ENCODE data around the gene AKAP9.
"Not testable (repeated sequence)": the region's sequence is repeated elsewhere in the genome, so short reads cannot be mapped to it uniquely, and the experiment has no call there.

AKAP9 gene

DNA sequence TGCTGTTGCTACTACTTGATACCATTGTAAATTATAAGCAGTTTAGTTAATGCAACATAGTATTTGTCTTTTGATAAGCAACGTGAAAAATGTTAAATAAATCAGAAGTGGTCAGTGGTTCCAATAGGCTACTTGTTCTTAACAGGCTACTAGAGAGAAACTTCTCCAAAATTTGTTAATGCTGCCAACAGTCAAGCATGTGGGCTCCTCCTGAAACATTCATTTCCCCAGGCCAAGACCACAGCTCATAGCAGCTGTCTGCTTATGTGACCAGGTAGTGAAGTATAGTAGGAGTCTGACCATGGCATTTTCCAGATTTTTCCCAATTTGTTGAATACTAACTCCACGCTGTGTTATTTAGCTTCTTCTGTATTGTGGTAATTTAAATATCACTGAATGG, 112.7 kb downstream of the AKAP9 start:
- FAIRE-seq (no peak), DNase-seq (ENCODE audit: insufficient read length, low spot score) (no peak)

DNA sequence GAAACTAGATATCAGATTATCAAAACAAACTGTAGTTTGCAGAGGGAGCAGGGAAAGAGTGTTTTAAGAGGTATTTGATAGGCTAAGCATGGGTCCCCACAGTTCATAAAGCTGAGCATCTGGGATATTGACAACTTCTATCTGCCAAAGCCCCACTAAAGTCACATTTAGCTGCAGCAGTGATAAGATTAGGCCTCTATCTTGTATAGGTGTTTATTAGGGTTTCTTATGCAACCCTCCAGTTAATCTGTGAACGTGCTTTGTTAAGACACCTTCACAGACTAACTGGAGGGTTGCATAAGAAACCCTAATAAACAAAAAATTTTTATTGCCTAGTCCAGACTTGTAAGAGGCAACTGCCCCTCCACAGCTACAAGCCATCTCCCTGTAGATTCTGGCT, 115.6 kb downstream of the AKAP9 start:
- FAIRE-seq (no peak), DNase-seq (ENCODE audit: insufficient read length, low spot score) (no peak)

DNA sequence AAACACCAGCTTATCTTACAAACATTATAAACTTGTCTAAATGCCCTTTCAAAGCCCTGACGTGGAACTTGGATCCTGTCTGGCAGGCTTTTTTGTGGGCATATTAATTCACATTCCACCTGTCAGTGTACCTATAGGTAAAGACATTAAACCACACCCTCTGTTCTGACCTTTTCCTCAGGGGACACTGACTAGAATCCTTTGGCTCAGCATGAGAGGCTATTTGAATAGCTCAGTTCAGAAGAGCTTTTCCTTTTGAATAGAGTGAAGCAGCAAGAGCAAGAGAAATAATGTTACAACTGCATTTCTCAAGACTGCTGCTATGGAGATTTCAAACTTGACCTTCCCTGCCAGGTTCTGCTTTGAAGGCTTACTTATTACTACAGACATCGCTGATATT, 116.7 kb downstream of the AKAP9 start:
- DNase-seq (ENCODE audit: insufficient read length, low spot score) (no peak), FAIRE-seq (peak; percentile 80)

DNA sequence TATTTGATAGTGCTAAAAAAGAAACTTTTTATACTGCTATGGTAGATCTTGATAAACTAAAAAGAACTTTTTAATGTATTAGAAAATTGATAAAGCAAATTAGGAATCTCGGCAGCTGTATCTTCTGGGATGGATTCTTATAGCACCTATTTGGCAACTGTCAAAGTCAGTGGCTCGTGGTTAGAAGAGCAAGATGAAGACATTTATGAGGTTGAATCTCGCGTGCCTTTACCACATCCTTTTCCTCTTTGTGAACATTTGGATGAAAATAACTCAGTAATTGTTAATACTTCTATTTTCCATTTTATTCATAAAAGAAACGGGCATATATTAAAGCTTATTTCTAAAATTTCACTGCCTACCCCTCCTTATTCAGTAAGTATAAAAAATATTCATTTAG, 117.4 kb downstream of the AKAP9 start:
- FAIRE-seq (peak; percentile 31), DNase-seq (ENCODE audit: insufficient read length, low spot score) (no peak)

GRCh38 chr7:92058899-92059298, 118.2 kb downstream of the AKAP9 start:
- no peak for DNase-seq (ENCODE audit: insufficient read length, low spot score)
- FAIRE-seq: no peak

- FAIRE-seq (peak; percentile 63), DNase-seq (ENCODE audit: insufficient read length, low spot score) (no peak)
Observed at GRCh38 chr7:92061154-92061553, 120.5 kb downstream of the AKAP9 start.

DNA sequence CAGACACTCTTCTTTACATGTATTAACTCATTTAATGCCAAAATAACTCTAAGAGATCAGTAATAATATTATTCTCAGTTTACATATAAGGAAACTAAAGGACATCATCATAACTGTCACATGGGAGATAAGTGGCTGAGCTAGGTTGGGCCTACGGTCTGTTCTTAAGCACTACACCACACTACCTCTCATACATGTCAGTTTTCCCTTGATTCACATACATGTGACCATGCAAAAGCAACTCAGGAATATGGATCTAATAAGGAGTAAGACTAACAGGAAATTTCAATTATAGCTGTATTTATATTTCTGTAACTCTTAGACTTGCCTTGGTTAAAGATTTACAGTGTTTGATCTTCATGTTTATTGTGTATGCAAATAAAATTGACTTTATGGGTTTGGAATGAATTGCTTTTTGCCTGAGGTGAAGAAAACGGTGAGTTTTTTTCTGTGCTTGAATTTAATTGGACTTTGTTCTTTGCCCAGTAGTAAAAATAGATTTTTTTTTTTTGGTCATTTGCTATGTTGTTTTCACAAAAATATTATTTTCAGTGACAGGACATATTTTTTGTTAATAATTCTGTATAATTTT, 123.9 kb downstream of the AKAP9 start:
- FAIRE-seq: no peak
- DNase-seq (ENCODE audit: insufficient read length, low spot score): no peak

DNA sequence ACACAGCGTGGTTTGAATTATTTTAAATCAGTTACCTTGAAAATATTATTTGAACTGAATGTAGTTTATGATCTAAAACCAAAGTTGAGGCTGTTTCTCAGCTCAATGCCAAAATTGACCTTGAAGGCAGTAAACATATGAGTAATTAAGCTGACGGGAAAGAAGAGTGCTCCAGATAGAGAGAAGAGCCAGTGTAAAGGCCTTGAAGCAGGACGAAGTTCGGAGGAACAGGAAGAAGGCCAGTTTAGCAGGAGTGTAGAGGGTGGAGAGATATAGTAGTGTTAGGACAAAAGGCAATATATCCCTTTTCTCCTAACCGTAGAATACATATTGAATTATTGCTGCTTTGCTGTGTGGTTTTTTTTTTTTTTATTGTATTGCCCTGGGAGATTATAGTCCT, 130.4 kb downstream of the AKAP9 start:
- DNase-seq (ENCODE audit: insufficient read length, low spot score) (no peak), FAIRE-seq (no peak)

- no peak for DNase-seq (ENCODE audit: insufficient read length, low spot score)
Observed at GRCh38 chr7:92072121-92072520, 131.5 kb downstream of the AKAP9 start.

GRCh38 chr7:92072708-92073107, 132.0 kb downstream of the AKAP9 start:
- FAIRE-seq: no peak
- DNase-seq (ENCODE audit: insufficient read length, low spot score): no peak

More at GRCh38 chr7:92072121-92072520, 131.5 kb downstream of the AKAP9 start:
- no peak for FAIRE-seq

DNA sequence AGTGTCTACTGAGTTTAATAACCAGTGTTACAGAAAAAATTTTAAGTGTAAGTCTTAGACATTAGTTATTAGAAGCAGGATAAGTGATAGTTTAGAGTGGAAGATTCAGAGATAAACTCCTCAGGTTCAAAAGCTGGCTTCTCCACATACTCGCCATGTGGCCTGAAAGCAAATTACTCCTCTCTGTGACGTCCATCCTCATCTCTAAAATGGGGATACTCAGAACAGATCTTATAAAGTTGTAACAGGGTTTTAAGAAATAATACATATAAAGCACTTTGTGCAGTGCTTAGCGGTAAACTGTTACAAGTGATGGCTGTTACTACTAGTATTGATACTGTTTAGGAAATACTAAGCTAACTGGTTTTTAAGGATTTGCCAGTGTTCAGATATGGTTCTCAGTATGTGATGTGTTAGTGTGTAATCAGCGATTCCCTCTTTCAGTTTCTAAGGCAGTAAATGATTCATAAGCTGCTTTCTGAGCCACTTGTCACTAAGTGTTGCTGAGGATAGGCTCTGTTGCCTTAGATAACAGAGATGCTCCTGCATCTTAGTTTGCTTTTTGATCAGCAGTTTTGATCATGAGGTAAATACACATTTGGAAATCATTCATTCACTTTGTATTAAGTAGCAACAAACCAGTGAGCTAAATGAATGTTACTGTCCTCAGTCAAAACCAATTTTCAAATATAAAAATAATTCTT, 134.9 kb downstream of the AKAP9 start:
- FAIRE-seq: peak; percentile 68
- no peak for DNase-seq (ENCODE audit: insufficient read length, low spot score)

GRCh38 chr7:92076509-92076908, 135.8 kb downstream of the AKAP9 start:
- DNase-seq (ENCODE audit: insufficient read length, low spot score) (no peak), FAIRE-seq (no peak)

- FAIRE-seq; DNase-seq (ENCODE audit: insufficient read length, low spot score): not testable (repeated sequence)
Observed at GRCh38 chr7:92083922-92084321, 143.3 kb downstream of the AKAP9 start.

GRCh38 chr7:92088266-92088665, 147.6 kb downstream of the AKAP9 start:
- DNase-seq (ENCODE audit: insufficient read length, low spot score) (no peak), FAIRE-seq (no peak)

DNA sequence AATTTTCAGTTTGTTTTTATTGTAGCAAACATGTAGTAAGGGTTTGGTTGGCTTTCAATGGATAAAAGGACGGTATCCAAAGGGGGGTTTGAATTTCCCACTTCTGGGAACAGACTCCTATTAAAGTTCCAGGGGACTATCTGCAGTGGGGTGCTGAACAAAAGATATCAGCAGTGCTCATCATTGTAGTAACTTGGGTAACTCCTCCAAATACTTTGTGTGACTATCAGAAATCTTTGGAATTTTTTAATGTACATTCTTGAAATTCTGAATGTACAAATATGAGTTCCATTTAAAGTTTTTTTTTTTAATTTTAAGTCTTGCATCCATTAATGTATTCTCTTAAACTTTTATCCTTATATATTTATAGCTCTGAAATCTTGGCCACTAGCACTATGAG, 151.5 kb downstream of the AKAP9 start:
- DNase-seq (ENCODE audit: insufficient read length, low spot score): no peak
- no peak for FAIRE-seq

DNA sequence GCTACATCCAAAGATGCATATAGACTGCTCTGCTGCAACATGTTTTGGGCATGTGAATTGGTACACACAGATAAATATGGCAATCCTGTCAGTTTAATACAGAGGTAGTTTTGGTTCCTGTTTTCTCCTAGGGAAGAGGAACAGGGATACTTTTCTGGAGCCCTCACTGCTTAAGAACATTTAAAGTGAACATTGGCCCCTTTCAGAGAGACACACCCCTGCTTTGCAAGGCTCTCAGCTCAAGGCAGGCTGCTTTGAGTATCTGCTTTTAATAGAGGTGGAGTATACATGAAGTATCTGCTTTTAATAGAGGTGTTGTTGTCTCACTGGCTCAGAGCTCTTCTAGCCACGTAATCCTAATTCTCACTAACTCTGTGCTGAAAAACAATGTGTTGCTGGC, 154.7 kb downstream of the AKAP9 start:
- DNase-seq (ENCODE audit: insufficient read length, low spot score): no peak
- no peak for FAIRE-seq

DNA sequence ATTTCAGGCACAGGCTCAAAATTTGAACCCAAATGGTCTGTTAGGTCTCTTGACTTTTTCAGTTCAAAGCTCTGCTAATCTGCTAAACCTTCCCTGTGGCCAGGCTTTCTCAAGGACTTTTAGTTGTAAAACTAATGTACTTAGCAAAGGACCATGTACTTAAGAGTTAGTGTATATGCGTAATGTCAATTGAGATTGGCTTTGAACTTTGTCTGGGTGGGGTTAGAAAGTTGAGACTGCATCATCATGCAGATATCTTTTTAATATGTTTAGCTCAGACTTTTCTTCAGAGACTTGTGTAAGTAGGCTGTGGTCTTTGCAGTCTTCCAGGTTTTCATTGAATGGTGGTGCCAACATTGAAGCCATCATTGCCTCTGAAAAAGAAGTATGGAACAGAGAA, 159.9 kb downstream of the AKAP9 start:
- DNase-seq (ENCODE audit: insufficient read length, low spot score) (no peak), FAIRE-seq (no peak)

- DNase-seq (ENCODE audit: insufficient read length, low spot score); FAIRE-seq: not testable (repeated sequence)
Observed at GRCh38 chr7:92102862-92103261, 162.2 kb downstream of the AKAP9 start.

DNA sequence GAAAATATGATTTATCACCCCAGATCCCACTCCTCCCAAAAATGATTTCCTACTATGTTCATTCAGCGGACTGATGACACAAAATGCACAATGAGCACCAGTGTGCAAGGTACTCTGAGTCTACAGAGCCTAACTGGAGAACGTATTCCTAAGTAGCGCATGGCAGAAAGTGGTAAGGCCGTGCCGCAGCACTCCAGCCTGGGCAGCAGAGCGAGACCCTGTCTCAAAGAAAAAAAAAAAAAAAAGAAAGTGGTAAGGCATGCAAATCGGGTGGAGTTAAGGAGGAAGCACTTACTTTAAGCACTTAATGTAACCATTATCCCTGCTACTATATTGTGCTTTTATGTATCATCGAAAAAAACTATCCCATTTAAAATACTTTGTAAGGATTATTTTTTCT, 168.2 kb downstream of the AKAP9 start:
- FAIRE-seq (no peak), DNase-seq (ENCODE audit: insufficient read length, low spot score) (no peak)

- no peak for FAIRE-seq
- no peak for DNase-seq (ENCODE audit: insufficient read length, low spot score)
Observed at GRCh38 chr7:92110857-92111256, 170.2 kb downstream of the AKAP9 start.

- FAIRE-seq (no peak), DNase-seq (ENCODE audit: insufficient read length, low spot score) (no peak)
Observed at GRCh38 chr7:92115821-92116220, 175.2 kb downstream of the AKAP9 start.

DNA sequence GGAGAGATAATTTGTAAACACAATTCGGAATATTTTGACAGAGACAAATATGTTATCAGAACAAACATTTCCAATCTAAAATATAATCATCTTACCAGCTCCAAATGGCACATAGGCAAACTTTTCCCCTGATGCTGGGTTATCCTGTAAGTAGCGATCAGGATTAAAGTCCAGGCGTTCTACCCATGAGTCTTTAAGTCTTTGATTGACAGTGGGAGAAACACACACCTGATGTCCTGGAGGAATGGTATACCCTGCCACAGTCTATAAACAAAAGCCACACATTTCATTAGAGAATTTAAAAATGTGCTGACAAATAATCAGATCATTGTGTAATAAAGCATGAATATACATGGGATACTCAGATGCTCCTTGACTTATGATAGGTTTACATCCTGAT, 176.3 kb downstream of the AKAP9 start:
- DNase-seq (ENCODE audit: insufficient read length, low spot score) (no peak), FAIRE-seq (no peak)

Data from GM19239 (cell line).